Activated naive CD4-positive, alpha-beta T cell (primary cell): ENCODE measurements around the gene BCL11B.

Experiments
- DNase-seq, 4 experiments: peaks; one replicate each; lab custom pipeline; 2025; lab: John Stamatoyannopoulos, UW

Gene BCL11B

GRCh38 chr14:99271951-99272631 lies at the start of gene BCL11B:
BCL11B (minus strand) TSS chr14:99272197; CDS start chr14:99271218, 979 bp downstream.
- peak; percentile 64 to 78 (median 72) for DNase-seq

GRCh38 chr14:99321236-99321925 lies 49.4 kb upstream of the BCL11B start:
- no peak for DNase-seq

GRCh38 chr14:99320621-99321235 lies 48.7 kb upstream of the BCL11B start:
- no peak for DNase-seq

GRCh38 chr14:99320105-99320572 lies 48.1 kb upstream of the BCL11B start:
- DNase-seq, result peak; percentile 30 to 60 (median 40)

- no peak for DNase-seq
These were observed 46.9 kb upstream of the BCL11B start for GRCh38 chr14:99318959-99319295.

GRCh38 chr14:99318091-99318958 lies 46.3 kb upstream of the BCL11B start:
- no peak for DNase-seq

GRCh38 chr14:99317231-99318090 lies 45.5 kb upstream of the BCL11B start:
- no peak for DNase-seq

- DNase-seq, result no peak
These were observed 44.5 kb upstream of the BCL11B start for GRCh38 chr14:99316281-99317163.

GRCh38 chr14:99315197-99315596 lies 43.2 kb upstream of the BCL11B start:
- no peak for DNase-seq

GRCh38 chr14:99314623-99315022 lies 42.6 kb upstream of the BCL11B start:
- DNase-seq, result no peak

- no peak for DNase-seq
These were observed 41.2 kb upstream of the BCL11B start for GRCh38 chr14:99313234-99313633.

GRCh38 chr14:99312106-99312505 lies 40.1 kb upstream of the BCL11B start:
- no peak for DNase-seq

- no peak for DNase-seq
These were observed 37.3 kb upstream of the BCL11B start for GRCh38 chr14:99309220-99309766.

GRCh38 chr14:99304208-99304607 lies 32.2 kb upstream of the BCL11B start:
- no peak for DNase-seq

GRCh38 chr14:99300190-99300589 lies 28.2 kb upstream of the BCL11B start:
- DNase-seq, result no peak

- DNase-seq, result no peak
These were observed 24.5 kb upstream of the BCL11B start for GRCh38 chr14:99296517-99296916.

- DNase-seq, result no peak
These were observed 17.6 kb upstream of the BCL11B start for GRCh38 chr14:99289394-99290189.

- no peak for DNase-seq
These were observed 17.0 kb upstream of the BCL11B start for GRCh38 chr14:99288948-99289347.
